CD14-positive monocyte (primary cell): ENCODE data around the gene PLXND1. TPM values are rescaled to one million over a fixed set of nuclear protein-coding genes. Genes with fewer than 3 reads are reported as not detected.

Experiments
- DNase-seq, 3 donors: peaks; one replicate each; pipeline ENCODE4 v3.0.0-alpha.2; 2011 to 2022
- H2AFZ ChIP-seq: 2 replicates; pipeline ENCODE4 v1.6.0; 2012; ENCODE audit warnings: mild to moderate bottlenecking, low read depth, low read length, inconsistent platforms; ENCODE audit not compliant: insufficient read depth, poor library complexity, severe bottlenecking
- H3K27ac ChIP-seq, 2 donors: 1 replicate in 1 of 2; 2 replicates in 1 of 2; pipeline ENCODE4 v1.5.1; 2012 to 2013; ENCODE audit warnings: low read length in 2 of 2, control low read depth in 1 of 2, inconsistent platforms in 1 of 2, low read depth in 1 of 2, mild to moderate bottlenecking in 1 of 2
- H3K27me3 ChIP-seq, 2 donors: one replicate each; pipeline versions ENCODE4 v1.6.0 to v1.6.1; 2011 to 2013; ENCODE audit warnings: low read length in 2 of 2; ENCODE audit not compliant: control insufficient read depth in 2 of 2, insufficient read depth in 2 of 2
- H3K36me3 ChIP-seq, 2 donors: replicated peaks in 1 of 2; 1 replicate in 1 of 2; 2 replicates in 1 of 2; pipeline versions ENCODE4 v1.5.1 to v1.6.1; 2012 to 2013; ENCODE audit warnings: low read length in 2 of 2, control low read depth in 1 of 2, inconsistent platforms in 1 of 2, mild to moderate bottlenecking in 1 of 2; ENCODE audit not compliant: insufficient read depth in 2 of 2, control insufficient read depth in 1 of 2
- H3K4me1 ChIP-seq, 2 donors: 1 replicate in 1 of 2; 2 replicates in 1 of 2; pipeline versions ENCODE4 v1.5.1 to v1.6.1; 2012 to 2013; ENCODE audit warnings: low read length in 2 of 2, control low read depth in 1 of 2, inconsistent platforms in 1 of 2, mild to moderate bottlenecking in 1 of 2, moderate library complexity in 1 of 2; ENCODE audit not compliant: insufficient read depth in 2 of 2, control insufficient read depth in 1 of 2
- H3K4me2 ChIP-seq: replicated peaks from 2 replicates; pipeline ENCODE3; 2012; ENCODE audit warnings: low read length, moderate library complexity, mild to moderate bottlenecking; ENCODE audit not compliant: poor library complexity, severe bottlenecking; ENCODE audit errors: extremely low read depth
- H3K4me3 ChIP-seq, 3 experiments: fragments of 200-600 bp in 1 of 3; sonication (generic) in 1 of 3; replicated peaks in 1 of 3; 1 replicate in 2 of 3; 2 replicates in 1 of 3; pipeline ENCODE4 v1.5.1; 2011 to 2013; ENCODE audit warnings: low read length in 3 of 3, mild to moderate bottlenecking in 3 of 3, control low read depth in 2 of 3, low read depth in 2 of 3, inconsistent platforms in 1 of 3, moderate library complexity in 1 of 3
- H3K79me2 ChIP-seq: 2 replicates; pipeline ENCODE4 v1.6.0; 2012; ENCODE audit warnings: mild to moderate bottlenecking, control low read depth, inconsistent platforms, low read length, moderate library complexity; ENCODE audit not compliant: insufficient read depth
- H3K9ac ChIP-seq: 2 replicates; pipeline ENCODE4 v1.6.0; 2017; ENCODE audit warnings: low read length, mild to moderate bottlenecking; ENCODE audit not compliant: insufficient read depth, poor library complexity, severe bottlenecking
- H3K9me3 ChIP-seq, 2 donors: replicated peaks in 1 of 2; 1 replicate in 1 of 2; 2 replicates in 1 of 2; pipeline versions ENCODE4 v1.5.1 to v1.6.1; 2012 to 2013; ENCODE audit warnings: low read length in 2 of 2, control low read depth in 1 of 2; ENCODE audit not compliant: control insufficient read depth in 1 of 2, insufficient read depth in 1 of 2
- H4K20me1 ChIP-seq: 2 replicates; pipeline ENCODE4 v1.6.0; 2012; ENCODE audit warnings: mild to moderate bottlenecking, low read length, control low read depth, moderate library complexity; ENCODE audit not compliant: insufficient read depth
- H3K27ac Mint-ChIP-seq, 7 donors: one replicate each; pipeline ENCODE4 v1.8.0; 2020; ENCODE audit warnings: mild to moderate bottlenecking in 7 of 7, mixed read lengths in 7 of 7, moderate library complexity in 6 of 7, inconsistent platforms in 2 of 7
- H3K27me3 Mint-ChIP-seq, 3 donors: one replicate each; pipeline ENCODE4 v1.8.0; 2021 to 2022; ENCODE audit warnings: low read depth in 3 of 3, mild to moderate bottlenecking in 3 of 3, mixed read lengths in 3 of 3, moderate library complexity in 3 of 3, inconsistent platforms in 1 of 3
- H3K36me3 Mint-ChIP-seq, 2 donors: one replicate each; pipeline ENCODE4 v1.8.0; 2020; ENCODE audit warnings: mixed read lengths in 2 of 2, inconsistent platforms in 1 of 2, mild to moderate bottlenecking in 1 of 2
- H3K4me1 Mint-ChIP-seq: one replicate; pipeline ENCODE4 v1.8.0; 2020; ENCODE audit warnings: mild to moderate bottlenecking, mixed read lengths
- H3K4me3 Mint-ChIP-seq, 2 donors: one replicate each; pipeline ENCODE4 v1.8.0; 2020; ENCODE audit warnings: mild to moderate bottlenecking in 2 of 2, mixed read lengths in 2 of 2, moderate library complexity in 1 of 2
- H3K9me3 Mint-ChIP-seq, 7 donors: one replicate each; pipeline ENCODE4 v1.8.0; 2020 to 2022; ENCODE audit warnings: mixed read lengths in 7 of 7, mild to moderate bottlenecking in 6 of 7, moderate library complexity in 6 of 7, inconsistent platforms in 2 of 7
- WGBS: methylation state at CpG from one replicate; pipeline ENCODE4 v1.1.5; 2013; ENCODE audit warnings: missing lambda C conversion rate; ENCODE audit not compliant: insufficient coverage; 5-methylcytosine and 5-hydroxymethylcytosine counted together
- intact Hi-C, 2 donors: fragments of 100-400 bp; cut with micrococcal nuclease; formaldehyde crosslinking; loops; one replicate each; pipeline versions ENCODE4 v1.15.0 to v1.15.1; 2023
- polyA plus RNA-seq, 3 donors: library from polyadenylated mRNA; depleted of rRNA in 1 of 3; unstranded in 2 of 3; stranded (reverse) in 1 of 3; fragments of 300-500 nt in 2 of 3; fragments of >200 nt in 1 of 3; fragmentation: Illumina TruSeq in 2 of 3; gene quantifications; 1 replicate in 2 of 3; 2 replicates in 1 of 3; pipeline ENCODE4 v1.2.3, GENCODE V29; 2012 to 2021
- TF ChIP-seq, protein P1 (sequence below): fragments of 200-600 bp; IDR thresholded peaks from one replicate; pipeline ENCODE4 v1.8.0; 2022; ENCODE audit warnings: antibody characterized with exemption, mild to moderate bottlenecking

The PLXND1 gene
- polyA plus RNA-seq, 3 donors = 7.1 to 170 (median 9.9) TPM

DNA sequence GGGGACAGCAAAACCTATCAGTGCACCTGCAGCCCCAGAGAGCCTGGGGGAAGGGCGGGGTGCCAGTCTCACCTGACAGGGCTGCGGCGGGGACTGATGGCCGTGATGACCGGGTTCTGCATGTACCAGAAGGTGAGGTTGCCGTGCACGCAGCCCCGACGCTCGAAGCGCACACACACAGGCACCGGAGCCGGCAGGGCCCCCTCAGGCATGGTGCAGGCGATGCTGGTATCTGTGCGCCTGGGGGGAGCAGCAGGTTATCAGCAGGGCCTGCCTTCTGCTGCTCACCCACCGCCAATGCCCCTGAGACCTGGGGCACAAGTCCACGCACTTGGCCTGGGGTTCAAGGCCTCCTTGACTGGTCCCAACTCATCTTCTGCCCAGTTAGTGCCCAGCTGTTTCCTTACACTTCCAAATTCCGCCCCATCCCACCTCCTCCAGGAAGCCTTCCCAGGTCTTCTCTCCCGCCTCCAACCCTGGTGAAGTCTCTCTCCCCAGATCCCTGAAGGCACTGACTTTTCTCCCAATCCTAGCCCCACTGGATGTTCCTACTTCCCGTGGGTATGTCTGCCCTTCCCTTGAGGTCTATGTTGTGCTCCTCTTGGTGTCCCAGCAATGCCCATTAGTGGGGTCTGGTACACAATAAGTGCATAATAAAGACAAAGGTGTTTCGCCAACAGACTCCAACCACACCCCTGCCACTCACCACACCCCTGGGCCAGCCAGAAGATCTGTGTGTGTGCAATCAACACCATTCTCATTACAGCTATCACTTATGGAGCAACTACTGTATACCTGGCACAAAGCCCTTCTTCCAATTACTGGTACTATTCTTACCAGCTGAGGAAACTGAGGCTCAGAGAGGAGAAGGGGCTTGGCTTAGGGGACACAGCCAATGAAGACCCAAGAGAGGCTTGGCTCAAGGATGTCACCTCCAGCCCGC is 34.6 kb downstream of the PLXND1 start:
- peaks cover 81 to 97% of the 10 kb centered on the region in 2 donors for H3K36me3 ChIP-seq
- 99% methylated on average over 16 of the region's 22 CpGs for WGBS
- H3K4me3 ChIP-seq = no peak overlapping the region
- Mint-ChIP-seq H3K9me3 (no peaks in the 10 kb centered on the region), H3K4me1 (peaks cover 11% of the 10 kb centered on the region), H3K27me3 (peaks cover 0 to 3% (median 0%) of the 10 kb centered on the region in 3 donors), H3K36me3 (peaks cover 69 to 90% of the 10 kb centered on the region in 2 donors), H3K27ac (peak overlapping the region in 3 of 7 donors; percentile 46 to 81 (median 64)), H3K4me3 (no peak overlapping the region)
- no peaks in the 10 kb centered on the region for H3K9me3 ChIP-seq
- no peak overlapping the region for H2AFZ ChIP-seq
- H3K9ac ChIP-seq = no peak overlapping the region
- H3K79me2 ChIP-seq = peaks cover 10% of the 10 kb centered on the region
- H4K20me1 ChIP-seq = peaks cover 13% of the 10 kb centered on the region
- H3K27me3 ChIP-seq = no peaks in the 10 kb centered on the region
- DNase-seq = no peak
- H3K4me2 ChIP-seq = no peak overlapping the region
- H3K27ac ChIP-seq = no peak overlapping the region
- TF ChIP-seq, protein P1, sequence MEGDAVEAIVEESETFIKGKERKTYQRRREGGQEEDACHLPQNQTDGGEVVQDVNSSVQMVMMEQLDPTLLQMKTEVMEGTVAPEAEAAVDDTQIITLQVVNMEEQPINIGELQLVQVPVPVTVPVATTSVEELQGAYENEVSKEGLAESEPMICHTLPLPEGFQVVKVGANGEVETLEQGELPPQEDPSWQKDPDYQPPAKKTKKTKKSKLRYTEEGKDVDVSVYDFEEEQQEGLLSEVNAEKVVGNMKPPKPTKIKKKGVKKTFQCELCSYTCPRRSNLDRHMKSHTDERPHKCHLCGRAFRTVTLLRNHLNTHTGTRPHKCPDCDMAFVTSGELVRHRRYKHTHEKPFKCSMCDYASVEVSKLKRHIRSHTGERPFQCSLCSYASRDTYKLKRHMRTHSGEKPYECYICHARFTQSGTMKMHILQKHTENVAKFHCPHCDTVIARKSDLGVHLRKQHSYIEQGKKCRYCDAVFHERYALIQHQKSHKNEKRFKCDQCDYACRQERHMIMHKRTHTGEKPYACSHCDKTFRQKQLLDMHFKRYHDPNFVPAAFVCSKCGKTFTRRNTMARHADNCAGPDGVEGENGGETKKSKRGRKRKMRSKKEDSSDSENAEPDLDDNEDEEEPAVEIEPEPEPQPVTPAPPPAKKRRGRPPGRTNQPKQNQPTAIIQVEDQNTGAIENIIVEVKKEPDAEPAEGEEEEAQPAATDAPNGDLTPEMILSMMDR = no peak
- intact Hi-C loops = no loop called here
- peaks cover 8 to 10% of the 10 kb centered on the region in 2 donors for H3K4me1 ChIP-seq

DNA sequence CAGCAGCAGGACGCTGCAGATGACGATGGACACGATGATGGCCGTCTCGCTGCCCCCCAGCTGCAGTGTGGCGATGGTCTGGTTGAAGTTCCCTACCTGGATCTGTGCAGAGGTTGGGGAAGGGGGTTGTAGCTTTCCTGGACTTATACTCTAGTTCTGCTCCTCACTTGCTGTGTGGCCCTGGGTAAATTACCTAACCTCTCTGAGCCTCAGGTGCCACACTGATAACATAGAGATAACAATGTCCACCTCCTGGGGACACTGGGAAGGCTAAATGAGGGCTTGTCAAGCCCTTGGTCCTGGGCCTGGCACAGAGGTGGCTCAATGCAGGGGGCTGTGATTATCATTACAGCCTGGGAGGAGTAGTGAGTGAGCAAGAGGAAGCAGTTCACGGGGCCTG is 36.6 kb downstream of the PLXND1 start:
- H3K36me3 Mint-ChIP-seq = peaks cover 74 to 96% of the 10 kb centered on the region in 2 donors
- Histone ChIP-seq H3K9ac (no peak overlapping the region), H3K79me2 (no peaks in the 10 kb centered on the region), H3K27me3 (no peaks in the 10 kb centered on the region), H3K27ac (no peak overlapping the region), H3K4me1 (no peaks in the 10 kb centered on the region), H4K20me1 (peaks cover 8% of the 10 kb centered on the region), H3K4me2 (no peak overlapping the region), H3K36me3 (peaks cover 92 to 100% of the 10 kb centered on the region in 2 donors), H2AFZ (no peak overlapping the region), H3K4me3 (no peak overlapping the region), H3K9me3 (no peaks in the 10 kb centered on the region)
- H3K9me3 Mint-ChIP-seq = no peaks in the 10 kb centered on the region
- 93% methylated on average over 1 of the region's 7 CpGs for WGBS
- intact Hi-C loops = no loop called here
- H3K4me1 Mint-ChIP-seq = no peaks in the 10 kb centered on the region
- TF ChIP-seq, protein P1 = no peak
- peak overlapping the region in 5 of 7 donors; percentile 10 to 80 (median 48) for H3K27ac Mint-ChIP-seq
- no peak overlapping the region for H3K4me3 Mint-ChIP-seq
- peaks cover 0 to 5% (median 0%) of the 10 kb centered on the region in 3 donors for H3K27me3 Mint-ChIP-seq
- DNase-seq = no peak
